ENCODE measurements around the gene TRIM24. TPM values are rescaled to one million over a fixed set of nuclear protein-coding genes. Genes with fewer than 3 reads are reported as not detected.
A peak's percentile ranks its signal among the peaks of the same experiment; 100 is the strongest.
"Not testable (repeated sequence)": the region's sequence is repeated elsewhere in the genome, so short reads cannot be mapped to it uniquely, and the experiment has no call there.

The TRIM24 gene
- total RNA-seq: 9.2 TPM

DNA sequence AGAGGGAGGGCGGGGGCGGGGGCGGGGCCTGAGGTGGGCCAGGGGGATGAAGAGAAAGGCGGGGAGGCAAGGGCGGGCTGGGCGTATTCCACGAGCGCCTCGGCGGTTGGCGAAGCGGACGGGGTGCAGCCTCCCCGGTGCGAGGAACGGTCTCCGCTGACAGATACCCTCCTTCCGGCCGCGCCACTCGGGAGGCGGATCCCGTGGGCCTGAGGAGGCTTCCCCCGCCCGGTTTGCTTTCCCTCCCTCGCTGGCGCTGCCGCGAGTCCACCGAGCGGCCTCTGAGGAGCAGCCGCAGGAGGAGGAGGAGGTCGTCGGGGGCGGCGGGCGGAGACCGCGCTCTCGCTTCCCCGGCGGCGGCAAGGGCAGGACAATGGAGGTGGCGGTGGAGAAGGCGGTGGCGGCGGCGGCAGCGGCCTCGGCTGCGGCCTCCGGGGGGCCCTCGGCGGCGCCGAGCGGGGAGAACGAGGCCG is at the start of gene TRIM24:
TRIM24 (plus strand) TSS at position 84 of the 473 bp plus-strand sequence; CDS start at position 374, 290 bp downstream.
- no peak for ATAC-seq

GRCh38 chr7:138412077-138412476 is 48.0 kb upstream of the TRIM24 start:
- not testable (repeated sequence) for ATAC-seq

- ATAC-seq: not testable (repeated sequence)
These were observed 47.1 kb upstream of the TRIM24 start for GRCh38 chr7:138412921-138413320.

GRCh38 chr7:138417078-138417700 is 42.9 kb upstream of the TRIM24 start:
- ATAC-seq: no peak

DNA sequence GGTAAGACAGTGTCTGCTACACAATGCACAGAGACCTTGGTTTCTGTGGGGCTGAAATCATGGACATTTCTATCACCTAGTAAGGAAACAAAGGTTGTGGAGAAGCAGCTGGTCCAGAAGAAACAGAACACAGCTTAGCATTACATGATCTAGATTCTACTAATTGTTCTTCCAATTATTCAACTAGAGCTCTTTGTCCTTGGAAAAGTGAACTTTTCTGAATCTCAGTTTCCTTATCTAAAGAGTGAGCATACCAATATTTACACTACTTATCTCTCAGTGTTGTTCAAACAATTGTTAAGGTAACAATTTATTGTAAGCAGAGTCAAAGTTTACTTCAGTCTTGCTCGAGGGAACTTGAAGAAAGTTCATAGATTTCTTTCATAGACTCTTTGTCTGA is 42.3 kb upstream of the TRIM24 start:
- ATAC-seq: no peak

- ATAC-seq: not testable (repeated sequence)
These were observed 41.7 kb upstream of the TRIM24 start for GRCh38 chr7:138418403-138418802.

GRCh38 chr7:138425026-138425425 is 35.0 kb upstream of the TRIM24 start:
- no peak for ATAC-seq

DNA sequence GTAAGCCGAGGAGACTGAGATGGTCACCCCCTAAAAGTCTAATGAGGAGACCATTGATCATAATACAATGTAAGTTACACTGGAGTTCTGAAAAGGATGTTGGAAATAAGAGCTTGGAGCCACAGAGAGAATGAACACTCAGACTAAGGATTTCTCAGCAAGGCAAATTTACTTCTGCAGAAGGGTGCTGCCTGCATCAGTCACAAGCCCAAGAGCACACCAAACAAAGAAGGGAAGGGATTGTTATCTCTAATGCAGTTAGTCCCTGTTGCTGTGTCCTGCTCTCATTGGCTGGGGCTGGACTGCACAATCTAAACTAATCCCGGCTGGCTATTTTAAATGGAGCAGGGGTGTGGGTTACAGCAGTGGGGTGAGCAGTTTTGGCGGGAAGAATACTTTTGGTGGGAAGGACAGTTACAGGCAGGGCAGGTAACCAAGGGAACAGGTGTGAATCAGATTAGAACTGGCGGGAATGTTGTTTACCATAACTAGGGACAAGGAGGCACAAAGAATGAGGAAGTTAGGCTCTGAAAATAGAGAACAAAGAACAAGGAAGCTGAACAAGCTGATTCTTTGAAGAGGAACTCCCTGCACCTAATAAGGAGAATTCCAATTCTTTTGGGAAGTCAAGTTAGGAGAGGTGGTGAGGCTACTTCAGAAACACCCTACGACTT is 30.3 kb upstream of the TRIM24 start:
- ATAC-seq: no peak

- no peak for ATAC-seq
These were observed 28.5 kb upstream of the TRIM24 start for GRCh38 chr7:138431517-138431916.

GRCh38 chr7:138433583-138434443 is 26.2 kb upstream of the TRIM24 start:
- no peak for ATAC-seq

DNA sequence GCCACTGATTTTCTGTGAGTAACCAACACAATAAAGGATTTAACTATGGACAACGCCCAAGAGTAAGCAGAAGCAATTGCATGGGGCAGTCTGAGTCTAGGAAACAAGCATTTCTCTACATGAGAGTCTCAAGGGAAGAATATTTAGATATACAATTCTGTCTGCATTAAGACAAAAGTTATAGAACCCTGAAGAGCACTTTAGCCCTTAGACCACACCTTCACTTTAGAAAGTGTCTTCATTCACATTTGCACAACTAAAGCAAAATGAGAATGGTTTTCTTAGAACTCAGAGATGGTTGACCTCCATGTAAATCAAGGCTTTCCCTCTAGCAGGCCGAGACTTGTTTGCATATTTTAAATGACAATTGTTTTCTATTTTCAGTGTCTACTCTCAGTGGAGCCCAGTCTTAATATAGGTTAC is 25.5 kb upstream of the TRIM24 start:
- ATAC-seq: no peak

DNA sequence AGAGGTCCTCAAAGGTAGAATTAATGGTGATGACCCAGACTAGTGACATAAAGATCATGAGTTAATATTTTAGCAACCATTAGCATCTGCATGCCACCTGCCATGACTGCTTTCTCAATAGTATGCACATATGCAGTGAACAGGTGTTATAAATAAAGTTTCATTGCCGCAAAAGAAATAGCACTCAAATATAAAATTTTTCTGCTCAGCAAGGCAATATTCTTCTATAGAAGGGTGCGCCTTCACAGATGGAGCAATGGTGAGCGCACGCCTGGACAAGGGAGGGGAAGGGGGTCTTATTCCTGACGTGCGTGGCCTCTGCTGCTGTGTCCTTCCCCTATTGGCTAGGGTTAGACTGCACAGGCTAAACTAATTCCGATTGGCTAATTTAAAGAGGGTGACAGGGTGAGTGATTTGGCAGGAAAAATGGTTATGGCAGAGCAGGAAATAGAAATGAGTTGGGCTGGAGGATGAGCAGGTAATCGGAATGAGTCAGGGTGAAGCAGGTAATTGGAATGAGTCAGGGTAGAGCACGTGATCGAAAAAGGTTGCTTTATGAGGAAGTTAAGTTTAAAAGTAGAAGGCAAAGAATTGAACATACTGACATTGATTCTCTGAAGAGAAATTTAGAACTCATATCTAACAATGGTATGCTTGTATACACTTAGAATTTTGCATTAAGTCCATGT is 24.7 kb upstream of the TRIM24 start:
- no peak for ATAC-seq

- ATAC-seq: no peak
These were observed 23.7 kb upstream of the TRIM24 start for GRCh38 chr7:138436388-138436787.

GRCh38 chr7:138440460-138440859 is 19.6 kb upstream of the TRIM24 start:
- no peak for ATAC-seq

GRCh38 chr7:138442822-138443221 is 17.2 kb upstream of the TRIM24 start:
- no peak for ATAC-seq

- no peak for ATAC-seq
These were observed 10.5 kb upstream of the TRIM24 start for GRCh38 chr7:138449580-138449979.

- ATAC-seq: no peak
These were observed 4.5 kb upstream of the TRIM24 start for GRCh38 chr7:138455609-138456008.

DNA sequence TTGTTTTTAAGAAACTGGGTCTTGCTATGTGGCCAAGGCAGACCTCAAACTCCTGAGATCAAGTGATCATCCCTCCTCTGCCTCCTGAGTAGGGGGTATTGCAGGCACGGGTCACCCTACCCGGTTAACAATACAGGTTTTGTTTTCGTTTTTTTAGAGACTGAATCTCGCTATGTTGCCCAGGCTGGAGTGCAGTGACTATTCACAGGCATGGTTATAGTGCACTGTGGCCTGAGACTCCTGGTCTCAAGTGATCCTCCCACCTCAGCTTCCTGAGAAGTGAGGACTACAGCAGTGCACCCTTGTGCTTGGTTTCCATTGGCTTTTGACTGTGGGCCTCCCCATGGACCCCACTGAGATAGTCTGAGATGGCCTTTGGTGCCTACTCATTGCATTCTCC is 3.8 kb upstream of the TRIM24 start:
- no peak for ATAC-seq

- ATAC-seq: no peak
These were observed 1.3 kb upstream of the TRIM24 start for GRCh38 chr7:138458576-138459412.

DNA sequence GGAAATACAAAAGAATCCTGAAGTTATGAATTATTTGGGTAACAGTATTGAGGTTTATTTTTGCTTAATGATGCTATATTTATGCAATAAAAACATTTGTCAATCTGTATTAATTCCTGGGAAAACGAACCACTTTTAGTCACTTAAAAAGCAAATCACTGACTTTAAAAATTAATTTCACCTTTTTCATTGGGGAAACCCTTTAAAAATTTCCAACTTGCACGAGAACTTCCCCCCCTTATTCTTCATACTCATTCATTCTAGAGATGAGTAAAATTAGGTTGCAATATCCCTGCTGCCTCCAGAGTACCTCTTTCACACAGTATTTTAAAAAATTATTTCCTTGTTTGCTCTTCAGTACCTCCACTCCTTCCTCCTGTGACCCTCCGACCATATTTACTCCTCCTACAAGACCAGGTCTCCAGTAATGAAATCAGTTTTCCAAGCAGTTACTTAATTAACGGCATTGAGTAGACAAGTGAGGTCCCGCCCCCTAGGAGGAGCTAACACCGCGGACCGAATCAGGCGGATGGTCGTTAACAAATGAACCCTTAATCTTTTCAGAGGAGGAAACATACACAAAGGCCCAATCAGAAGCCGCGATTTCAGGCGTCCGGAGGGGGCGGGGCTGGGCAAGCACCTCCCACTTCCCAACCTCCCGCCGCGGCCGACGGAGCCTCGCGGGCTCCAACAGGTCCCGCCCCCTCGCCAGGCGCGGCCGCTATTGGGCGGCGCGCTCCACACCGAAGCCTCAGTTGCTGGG is 465 bp upstream of the TRIM24 start:
- ATAC-seq: peak; percentile 99

All from esophagus mucosa (tissue), 1 donor.